GM19239 (cell line): ENCODE data around the gene WDR73.

Source experiments
- DNase-seq: peaks from one replicate; pipeline ENCODE4 v3.0.0; 2011; ENCODE audit warnings: low spot score; ENCODE audit not compliant: insufficient read length
- FAIRE-seq: peaks from 2 replicates; lab custom pipeline; 2011; peaks lifted over from hg19 to GRCh38; lab: Jason Lieb, UNC

Gene WDR73

DNA sequence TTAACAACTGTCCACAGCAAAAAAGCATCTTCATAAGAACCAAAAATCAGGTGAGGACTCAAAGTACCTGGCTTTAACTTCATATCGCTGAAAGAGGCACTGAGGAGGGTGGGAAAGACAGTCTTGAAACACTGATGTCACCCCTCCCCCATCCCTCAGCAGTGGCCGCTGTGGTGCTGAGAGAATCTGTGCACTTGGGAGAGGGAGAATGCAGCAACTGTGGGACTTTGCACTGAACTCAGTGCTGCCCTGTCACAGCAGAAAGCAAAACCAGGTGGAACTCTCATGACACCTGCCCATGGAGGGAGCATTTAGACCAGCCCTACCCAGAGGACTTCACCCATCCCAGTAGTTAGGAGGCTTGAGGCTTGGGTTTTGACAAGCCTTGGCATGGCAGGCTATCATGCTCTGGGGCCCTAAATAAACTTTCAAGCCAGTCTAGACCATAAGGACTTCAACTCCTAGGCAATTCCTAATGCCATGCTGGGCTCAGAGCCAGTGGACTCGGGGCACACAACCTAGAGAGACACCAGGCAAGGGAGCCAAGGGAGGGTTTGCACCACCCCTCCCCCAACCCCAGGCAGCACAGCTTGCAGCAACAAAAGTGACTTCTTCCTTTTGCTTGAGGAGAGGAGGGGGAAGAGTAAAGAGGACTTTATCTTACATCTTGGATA, 59.3 kb downstream of the WDR73 start:
- no peak for DNase-seq
- no peak for FAIRE-seq

DNA sequence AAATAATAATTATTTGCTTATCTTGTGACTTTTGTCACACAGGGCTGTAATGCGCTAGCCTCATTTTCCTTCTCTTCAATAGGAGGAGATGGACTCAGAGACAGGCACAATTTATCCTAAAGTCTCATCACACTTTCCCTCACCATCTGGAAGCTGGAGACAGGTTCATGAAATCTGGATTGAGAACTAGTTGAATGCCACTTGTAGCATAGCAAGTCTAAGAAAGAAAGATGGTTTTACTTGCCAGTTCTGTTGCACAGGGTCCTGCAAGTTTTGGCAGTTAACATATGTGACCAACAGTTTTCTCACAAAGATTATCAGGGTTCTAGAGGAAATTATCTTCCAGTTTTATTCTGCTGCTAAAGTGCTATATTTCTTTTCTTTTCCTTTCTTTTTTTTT, 62.3 kb downstream of the WDR73 start:
- DNase-seq (no peak), FAIRE-seq (no peak)

DNA sequence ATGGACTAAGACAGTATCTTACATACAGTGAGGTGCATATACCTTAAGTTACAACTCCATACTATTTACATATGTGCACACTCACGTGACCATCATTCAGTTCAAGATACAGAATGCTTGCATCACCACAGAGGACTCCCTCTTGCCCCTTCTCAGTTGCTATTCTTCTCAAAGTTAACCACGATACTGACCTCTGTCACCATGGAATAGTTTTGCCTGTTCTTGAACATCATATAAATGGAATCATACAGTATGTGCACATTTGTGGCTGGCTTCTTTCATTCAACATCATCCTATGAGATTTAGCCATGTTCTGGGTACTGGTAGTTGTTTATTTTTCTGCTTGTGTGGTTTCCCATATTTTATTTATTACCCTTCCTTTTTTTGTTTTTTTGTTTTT, 63.7 kb downstream of the WDR73 start:
- DNase-seq = no peak
- no peak for FAIRE-seq
